ENCODE data around the gene EFNB3. TPM values are rescaled to one million over a fixed set of nuclear protein-coding genes. Genes with fewer than 3 reads are reported as not detected.
A peak's percentile ranks its signal among the peaks of the same experiment; 100 is the strongest.

Gene EFNB3
- total and polyA plus RNA-seq, 8 donors = 0.29 to 2.9 (median 1.3) TPM; not detected in 2

DNA sequence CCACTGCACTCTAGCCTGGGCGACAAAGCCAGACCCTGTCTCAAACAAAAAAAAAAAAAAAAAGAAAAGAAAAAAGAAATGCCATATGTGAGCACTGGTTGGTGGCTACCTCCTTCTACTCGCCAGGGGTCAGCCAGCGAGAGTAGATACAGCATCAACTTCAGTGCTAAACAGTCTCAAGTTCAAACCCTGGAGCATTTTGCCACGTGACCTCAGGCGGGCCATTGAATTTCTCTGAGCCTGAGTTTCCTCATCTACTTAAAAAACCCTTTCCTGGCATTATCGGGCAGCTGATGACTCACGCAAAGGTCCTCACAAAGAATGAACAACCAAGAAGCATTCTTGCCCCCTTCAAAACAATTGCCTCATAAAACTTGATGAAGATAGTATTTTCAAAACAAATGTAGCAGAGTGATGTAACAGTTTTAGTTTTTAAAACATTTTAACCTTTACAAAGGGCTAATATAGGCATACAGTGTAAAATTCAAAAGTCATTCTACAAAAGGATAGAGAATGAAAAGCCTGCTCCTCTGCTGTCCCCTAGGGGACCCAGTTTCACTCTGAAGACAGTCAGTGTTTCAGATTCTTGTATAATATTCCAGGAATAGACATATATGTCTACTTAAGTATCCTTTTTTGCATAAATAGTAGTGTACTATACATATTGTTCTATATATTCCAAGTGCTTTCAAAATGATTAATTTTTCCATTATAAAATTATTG is 40.9 kb downstream of the EFNB3 start:
- intact Hi-C loops (cut with DNase I; ENCODE audit: low total_unique reads) = loop anchor here (10.0 kb wide), 1 partner anchor 109 kb away; the partner anchor contains the start of genes CYB5D1, NAA38 and TMEM88
- TF ChIP-seq POLR2A (IDR thresholded peaks at IDR 0.05) = no peak
- TF ChIP-seq CTCF (IDR thresholded peaks at IDR 0.05) = no peak
- no peak for TF ChIP-seq POLR2AphosphoS5 (IDR thresholded peaks at IDR 0.05)
- TF ChIP-seq EP300 (IDR thresholded peaks at IDR 0.05) = no peak
- H3K27me3 ChIP-seq = peaks cover 0 to 30% (median 0%) of the 10 kb centered on the region in 3 donors

GRCh38 chr17:7747635-7748071 is 42.7 kb downstream of the EFNB3 start:
- H3K4me3 ChIP-seq = no peak overlapping the region
- WGBS, 5 donors = 22 to 43% (median 31%) methylated on average over 4 of the region's 4 CpGs
- peaks cover 3 to 24% (median 12%) of the 10 kb centered on the region in 4 donors for H3K4me1 ChIP-seq
- intact Hi-C loops (cut with DNase I; ENCODE audit: low total_unique reads) = loop anchor here (10.0 kb wide), 1 partner anchor 107 kb away; the partner anchor contains the start of genes CYB5D1, NAA38 and TMEM88
- no peaks in the 10 kb centered on the region for H3K36me3 ChIP-seq
- H3K27me3 ChIP-seq = peaks cover 0 to 14% (median 0%) of the 10 kb centered on the region in 3 donors
- no peaks in the 10 kb centered on the region for H3K9me3 ChIP-seq
- TF ChIP-seq CTCF (IDR thresholded peaks at IDR 0.05) = no peak
- TF ChIP-seq POLR2AphosphoS5 (IDR thresholded peaks at IDR 0.05) = no peak
- no peak for TF ChIP-seq EP300 (IDR thresholded peaks at IDR 0.05)
- no peak for TF ChIP-seq POLR2A (IDR thresholded peaks at IDR 0.05)
- H3K27ac ChIP-seq = no peak overlapping the region
- DNase-seq = peak in 1 of 2 donors; percentile 26

More for the DNA sequence above, 40.9 kb downstream of the EFNB3 start:
- Histone ChIP-seq H3K4me3 (no peak overlapping the region), H3K4me1 (peaks cover 3 to 24% (median 12%) of the 10 kb centered on the region in 4 donors), H3K27ac (no peak overlapping the region), H3K9me3 (no peaks in the 10 kb centered on the region), H3K36me3 (no peaks in the 10 kb centered on the region)
- WGBS, 5 donors = 62 to 76% (median 74%) methylated on average over 7 of the region's 7 CpGs
- DNase-seq = peak in 1 of 2 donors; percentile 44

- H3K27ac ChIP-seq = no peak overlapping the region
- intact Hi-C loops (cut with DNase I; ENCODE audit: low total_unique reads) = loop anchor here (10.0 kb wide), 1 partner anchor 107 kb away; the partner anchor contains the start of genes CYB5D1, NAA38 and TMEM88
- peaks cover 0 to 15% (median 0%) of the 10 kb centered on the region in 3 donors for H3K27me3 ChIP-seq
- no peak overlapping the region for H3K4me3 ChIP-seq
- no peaks in the 10 kb centered on the region for H3K9me3 ChIP-seq
- no peaks in the 10 kb centered on the region for H3K36me3 ChIP-seq
- WGBS, 5 donors = 66 to 74% (median 70%) methylated on average over 10 of the region's 10 CpGs
- DNase-seq = peak in 1 of 2 donors; percentile 42
- peaks cover 3 to 24% (median 12%) of the 10 kb centered on the region in 4 donors for H3K4me1 ChIP-seq
- TF ChIP-seq EP300 (IDR thresholded peaks at IDR 0.05) = no peak
- no peak for TF ChIP-seq POLR2A (IDR thresholded peaks at IDR 0.05)
- TF ChIP-seq POLR2AphosphoS5 (IDR thresholded peaks at IDR 0.05) = no peak
- no peak for TF ChIP-seq CTCF (IDR thresholded peaks at IDR 0.05)
These were observed 43.2 kb downstream of the EFNB3 start for GRCh38 chr17:7748076-7748775.

- Histone ChIP-seq H3K9me3 (no peaks in the 10 kb centered on the region), H3K27ac (no peak overlapping the region), H3K4me3 (no peak overlapping the region), H3K27me3 (peaks cover 0 to 19% (median 0%) of the 10 kb centered on the region in 3 donors), H3K4me1 (peaks cover 3 to 7% (median 4%) of the 10 kb centered on the region in 4 donors), H3K36me3 (no peaks in the 10 kb centered on the region)
- no peak for DNase-seq
- TF ChIP-seq POLR2AphosphoS5 (IDR thresholded peaks at IDR 0.05) (no peak), EP300 (IDR thresholded peaks at IDR 0.05) (no peak), CTCF (IDR thresholded peaks at IDR 0.05) (no peak), POLR2A (IDR thresholded peaks at IDR 0.05) (no peak)
- WGBS, 5 donors = 59 to 81% (median 75%) methylated on average over 4 of the region's 4 CpGs
- intact Hi-C loops (cut with DNase I; ENCODE audit: low total_unique reads) = no loop called here
These were observed 45.4 kb downstream of the EFNB3 start for GRCh38 chr17:7750321-7750821.

All from stomach (tissue), 9 donors.